VCaP (cell line): Measurements from ENCODE around the gene RBCK1.

ENCODE experiments used
- H3K27ac ChIP-seq: fragments of 450-650 bp; 2 replicates; pipeline ENCODE4 v1.5.1; 2017
- CTCF ChIP-seq: fragments of 450-650 bp; conservative IDR thresholded peaks from 2 replicates; pipeline ENCODE4 v1.5.1; 2017; ENCODE audit warnings: mild to moderate bottlenecking, moderate library complexity

Gene RBCK1

GRCh38 chr20:409697-410559, 1.8 kb downstream of the RBCK1 start:
- H3K27ac ChIP-seq, result peak overlapping the region; percentile 97
- TF ChIP-seq CTCF, result no peak

DNA sequence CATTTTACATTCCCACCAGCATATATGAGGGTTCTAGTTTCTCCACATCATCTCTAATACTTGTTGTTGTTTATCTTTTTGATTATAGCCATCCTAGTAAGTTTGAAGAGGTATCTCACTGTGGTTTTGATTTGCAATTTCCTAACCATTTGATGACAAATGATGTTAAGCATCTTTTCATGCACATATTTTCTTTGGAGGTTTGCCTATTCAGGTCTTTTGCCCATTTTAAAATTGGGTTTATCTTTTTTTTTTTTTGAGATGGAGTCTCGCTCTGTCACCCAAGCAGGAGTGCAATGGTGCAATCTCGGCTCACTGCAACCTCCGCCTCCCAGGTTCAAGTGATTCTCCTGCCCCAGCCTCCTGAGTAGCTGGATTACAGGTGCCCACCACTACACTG, 4.0 kb downstream of the RBCK1 start:
- TF ChIP-seq CTCF, result no peak
- H3K27ac ChIP-seq, result no peak overlapping the region

DNA sequence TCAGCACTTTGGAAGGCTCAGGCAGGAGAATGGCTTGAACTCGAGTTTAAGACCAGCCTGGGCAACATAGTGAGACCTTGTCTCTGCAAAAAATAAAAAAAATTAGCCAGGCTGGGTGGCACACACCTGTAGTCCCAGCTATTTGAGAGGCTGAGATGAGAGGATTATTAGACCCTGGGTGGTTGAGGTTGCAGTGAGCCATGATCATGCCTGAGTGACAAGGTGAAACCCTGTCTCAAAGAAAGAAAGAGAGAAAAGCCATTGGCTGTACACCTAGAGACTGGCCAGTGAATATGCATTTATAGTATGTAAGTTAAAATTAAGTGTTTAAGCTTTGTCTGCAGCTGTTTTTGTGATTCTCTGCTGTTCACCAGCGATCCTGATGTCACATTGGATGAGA, 6.1 kb downstream of the RBCK1 start:
- TF ChIP-seq CTCF, result no peak
- no peak overlapping the region for H3K27ac ChIP-seq

DNA sequence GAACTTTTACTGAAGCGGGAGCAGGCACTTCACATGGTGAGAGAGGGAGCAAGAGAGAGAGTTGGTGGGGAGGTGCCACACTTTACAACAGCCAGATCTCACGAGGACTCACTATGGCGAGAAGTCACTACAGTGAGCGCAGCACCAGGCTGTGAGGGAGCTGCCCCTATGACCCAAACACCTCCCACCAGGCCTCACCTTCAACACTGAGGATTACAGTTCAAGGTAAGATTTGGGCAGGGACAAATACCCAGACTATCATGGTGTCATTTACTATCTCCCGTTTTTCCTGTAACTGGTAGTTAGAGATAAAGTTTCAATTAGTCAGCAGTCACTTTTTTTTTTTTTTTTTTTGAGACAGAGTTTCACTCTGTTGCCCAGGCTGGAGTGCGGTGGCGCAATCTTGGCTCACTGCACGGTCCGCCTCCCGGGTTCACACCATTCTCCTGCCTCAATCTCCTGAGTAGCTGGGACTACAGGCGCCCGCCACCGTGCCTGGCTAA, 7.8 kb downstream of the RBCK1 start:
- no peak for TF ChIP-seq CTCF

GRCh38 chr20:416950-417800, 9.1 kb downstream of the RBCK1 start:
- TF ChIP-seq CTCF, result no peak
- no peak overlapping the region for H3K27ac ChIP-seq

More for the DNA sequence above, 7.8 kb downstream of the RBCK1 start:
- no peak overlapping the region for H3K27ac ChIP-seq

DNA sequence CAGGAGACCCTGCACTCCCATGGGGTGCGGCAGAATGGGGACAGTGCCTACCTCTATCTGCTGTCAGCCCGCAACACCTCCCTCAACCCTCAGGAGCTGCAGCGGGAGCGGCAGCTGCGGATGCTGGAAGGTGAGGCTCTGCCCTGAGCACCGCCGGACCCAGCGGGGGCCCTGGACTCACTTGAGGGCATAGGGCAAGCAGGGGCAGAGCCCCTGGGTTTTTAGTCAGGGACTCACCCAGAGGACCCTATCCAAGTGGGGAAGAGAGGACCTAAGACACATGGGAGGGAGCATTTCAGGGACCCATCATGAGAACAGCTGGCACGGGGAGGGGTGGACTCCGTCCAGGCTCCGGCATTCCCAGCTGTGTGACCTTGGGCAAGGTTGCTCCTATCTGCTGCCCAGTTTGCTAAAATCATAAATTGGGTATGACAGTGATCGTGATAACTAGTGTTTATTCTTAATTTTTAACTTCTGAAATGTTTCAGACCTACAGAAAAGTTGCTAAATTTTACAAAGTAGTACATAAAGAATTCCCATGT, 9.8 kb downstream of the RBCK1 start:
- no peak overlapping the region for H3K27ac ChIP-seq
- no peak for TF ChIP-seq CTCF

- H3K27ac ChIP-seq, result no peak overlapping the region
Observed at GRCh38 chr20:418858-419365, 10.8 kb downstream of the RBCK1 start.

More at GRCh38 chr20:418858-419365, 10.8 kb downstream of the RBCK1 start:
- no peak for TF ChIP-seq CTCF
